PC-3 (cell line): ENCODE data around the gene KDM2B. TPM values are rescaled to one million over a fixed set of nuclear protein-coding genes. Genes with fewer than 3 reads are reported as not detected.

Source experiments
- ATAC-seq: fragments of 200-7000 bp; cut with Tn5 transposase; 2 replicates; pipeline ENCODE4 v1.9.1; 2020; ENCODE audit warnings: mild to moderate bottlenecking, moderate library complexity
- BruUV-seq: library from RNA; stranded (reverse); fragments of 400-500 nt; replicated peaks from 2 replicates; lab custom pipeline; 2021; lab: Mats Ljungman, UMichigan
- CTCF ChIA-PET: fragments of 300-600 bp; sonication (Branson Sonifier 250); formaldehyde crosslinking; loops from one replicate; lab custom pipeline; 2022; ENCODE audit warnings: antibody characterized with exemption; lab: Charles Lee
- POLR2A ChIA-PET: fragments of 300-600 bp; sonication (Branson Sonifier 250); formaldehyde crosslinking; loops from one replicate; lab custom pipeline; 2022; ENCODE audit warnings: antibody characterized with exemption; ENCODE audit not compliant: unreplicated experiment; lab: Charles Lee
- DNase-seq: peaks from one replicate; pipeline ENCODE4 v3.0.0-alpha.2; 2015
- H2AFZ ChIP-seq: fragments of 300-600 bp; sonication (generic); 2 replicates; pipeline ENCODE4 v1.6.0; 2016; ENCODE audit warnings: antibody characterized with exemption, low read length
- H3F3A ChIP-seq: fragments of 300-600 bp; sonication (generic); one replicate; pipeline ENCODE4 v1.6.0; 2017; ENCODE audit warnings: antibody characterized with exemption, low read length, control low read depth, mild to moderate bottlenecking; ENCODE audit not compliant: unreplicated experiment
- H3K27ac ChIP-seq: fragments of 300-600 bp; sonication (generic); 2 replicates; pipeline ENCODE4 v1.5.1; 2016; ENCODE audit warnings: mild to moderate bottlenecking, low read length
- H3K27me3 ChIP-seq: fragments of 300-600 bp; sonication (generic); 2 replicates; pipeline ENCODE4 v1.6.1; 2016; ENCODE audit warnings: low read length, mixed read lengths
- H3K36me3 ChIP-seq: fragments of 300-600 bp; sonication (generic); 2 replicates; pipeline ENCODE4 v1.6.1; 2016; ENCODE audit warnings: low read depth, mixed run types, low read length, mixed read lengths
- H3K4me1 ChIP-seq: fragments of 300-600 bp; sonication (generic); 2 replicates; pipeline ENCODE4 v1.5.1; 2016; ENCODE audit warnings: low read length; ENCODE audit not compliant: insufficient read depth
- H3K4me2 ChIP-seq: fragments of 300-600 bp; sonication (generic); 2 replicates; pipeline ENCODE4 v1.6.0; 2016; ENCODE audit warnings: low read length
- H3K4me3 ChIP-seq: fragments of 300-600 bp; sonication (generic); 2 replicates; pipeline ENCODE4 v1.5.1; 2016; ENCODE audit warnings: mild to moderate bottlenecking, low read length, mixed read lengths
- H3K79me2 ChIP-seq: fragments of 300-600 bp; sonication (generic); 2 replicates; pipeline ENCODE4 v1.6.1; 2017; ENCODE audit warnings: low read length, mixed read lengths
- H3K9ac ChIP-seq: fragments of 300-600 bp; sonication (generic); 2 replicates; pipeline ENCODE4 v1.6.0; 2016; ENCODE audit warnings: mild to moderate bottlenecking, low read length
- H3K9me2 ChIP-seq: fragments of 300-600 bp; sonication (generic); replicated peaks from 2 replicates; pipeline ENCODE4 v1.6.1; 2016; ENCODE audit warnings: mixed run types, low read length, mixed read lengths
- H3K9me3 ChIP-seq: fragments of 300-600 bp; sonication (generic); 2 replicates; pipeline ENCODE4 v1.6.1; 2016; ENCODE audit warnings: low read length, mixed read lengths
- H4K20me1 ChIP-seq: fragments of 300-600 bp; sonication (generic); 2 replicates; pipeline ENCODE4 v1.6.1; 2016; ENCODE audit warnings: low read length, mixed read lengths
- CTCF ChIP-seq: fragments of 300-600 bp; sonication (generic); conservative IDR thresholded peaks from 2 replicates; pipeline ENCODE4 v1.5.1; 2017; ENCODE audit warnings: antibody characterized with exemption, low read depth, mild to moderate bottlenecking, low read length
- EZH2 ChIP-seq: fragments of 300-600 bp; sonication (generic); IDR thresholded peaks from one replicate; pipeline ENCODE4 v1.6.1; 2017; ENCODE audit warnings: antibody characterized with exemption, mild to moderate bottlenecking, low read length; ENCODE audit not compliant: unreplicated experiment
- EZH2phosphoT487 ChIP-seq: fragments of 300-600 bp; sonication (generic); IDR thresholded peaks from 2 replicates; pipeline ENCODE4 v1.6.1; 2018; ENCODE audit warnings: mild to moderate bottlenecking, antibody characterized with exemption, low read length, borderline replicate concordance
- intact Hi-C: fragments of 100-400 bp; cut with micrococcal nuclease; formaldehyde crosslinking; loops from 2 replicates; pipeline ENCODE4 v1.9.0; 2023
- total RNA-seq: library from RNA; depleted of rRNA; stranded (reverse); fragments of >200 nt; gene quantifications from 2 replicates; pipeline ENCODE4 v1.2.3, GENCODE V29; 2014

The KDM2B gene
- total RNA-seq, 1 experiment from 2014 or later: 52.5 TPM

GRCh38 chr12:121558956-121559355 lies 21.9 kb downstream of the KDM2B start:
- intact Hi-C loops: no loop called here
- no peak for ATAC-seq
- no peak overlapping the region for H2AFZ ChIP-seq
- H3K9me3 ChIP-seq: no peaks in the 10 kb centered on the region
- H3K4me3 ChIP-seq: no peak overlapping the region
- BruUV-seq: no TSS peak
- H3K27me3 ChIP-seq: no peaks in the 10 kb centered on the region
- no peaks in the 10 kb centered on the region for H3F3A ChIP-seq
- ChIA-PET CTCF (no interaction called here), POLR2A (no interaction called here)
- H3K9me2 ChIP-seq: no peaks in the 10 kb centered on the region
- no peaks in the 10 kb centered on the region for H4K20me1 ChIP-seq
- H3K4me2 ChIP-seq: no peak overlapping the region
- no peak for DNase-seq
- no peak overlapping the region for H3K27ac ChIP-seq
- no peaks in the 10 kb centered on the region; the same call in 1 of the 2 replicates for H3K36me3 ChIP-seq
- no peaks in the 10 kb centered on the region for H3K79me2 ChIP-seq
- no peak overlapping the region for H3K9ac ChIP-seq
- no peaks in the 10 kb centered on the region for H3K4me1 ChIP-seq
- TF ChIP-seq EZH2 (no peak), CTCF (no peak), EZH2phosphoT487 (no peak)

- no peak overlapping the region for H3K4me2 ChIP-seq
- POLR2A ChIA-PET: no interaction called here
- no peak overlapping the region for H2AFZ ChIP-seq
- H3K9me3 ChIP-seq: no peaks in the 10 kb centered on the region
- no peaks in the 10 kb centered on the region for H3K27me3 ChIP-seq
- intact Hi-C loops: no loop called here
- H3K9ac ChIP-seq: no peak overlapping the region
- 0 out of 2 replicates have a peak, but pooled peaks cover 4% of the 10 kb centered on the region for H3K36me3 ChIP-seq
- H4K20me1 ChIP-seq: no peaks in the 10 kb centered on the region
- ATAC-seq (no peak), DNase-seq (no peak)
- no peak overlapping the region for H3K4me3 ChIP-seq
- H3K4me1 ChIP-seq: no peaks in the 10 kb centered on the region
- no peaks in the 10 kb centered on the region for H3K79me2 ChIP-seq
- H3F3A ChIP-seq: no peaks in the 10 kb centered on the region
- no peaks in the 10 kb centered on the region for H3K9me2 ChIP-seq
- no peak overlapping the region for H3K27ac ChIP-seq
- CTCF ChIA-PET: interaction anchor here (1.8 kb wide), 1 partner anchor 26 kb away, joined by 24 read pairs; no protein-coding TSS in a partner anchor
- no TSS peak for BruUV-seq
- TF ChIP-seq EZH2: no peak
- no peak for TF ChIP-seq CTCF
- TF ChIP-seq EZH2phosphoT487: no peak
These were observed 29.7 kb downstream of the KDM2B start for GRCh38 chr12:121550974-121551634.

- no TSS peak for BruUV-seq
- H2AFZ ChIP-seq: no peak overlapping the region
- H3K79me2 ChIP-seq: no peaks in the 10 kb centered on the region
- H3K27ac ChIP-seq: no peak overlapping the region
- H3K36me3 ChIP-seq: 0 out of 2 replicates have a peak, but pooled peaks cover 4% of the 10 kb centered on the region
- TF ChIP-seq EZH2 (no peak), EZH2phosphoT487 (no peak), CTCF (no peak)
- H3K4me1 ChIP-seq: no peaks in the 10 kb centered on the region
- H3K4me3 ChIP-seq: no peak overlapping the region
- H3K27me3 ChIP-seq: no peaks in the 10 kb centered on the region
- no peak overlapping the region for H3K4me2 ChIP-seq
- H3K9me3 ChIP-seq: no peaks in the 10 kb centered on the region
- H3F3A ChIP-seq: no peaks in the 10 kb centered on the region
- intact Hi-C loops: no loop called here
- DNase-seq: no peak
- H3K9me2 ChIP-seq: no peaks in the 10 kb centered on the region
- no peak for ATAC-seq
- no peak overlapping the region for H3K9ac ChIP-seq
- H4K20me1 ChIP-seq: no peaks in the 10 kb centered on the region
- CTCF ChIA-PET: no interaction called here
- POLR2A ChIA-PET: no interaction called here
These were observed 31.7 kb downstream of the KDM2B start for GRCh38 chr12:121549075-121549474.
